Measurements from ENCODE around the gene INSM1. TPM values are rescaled to one million over a fixed set of nuclear protein-coding genes. Genes with fewer than 3 reads are reported as not detected.

The INSM1 gene
- total RNA-seq, 1 experiment from 2014 or later, result not detected

DNA sequence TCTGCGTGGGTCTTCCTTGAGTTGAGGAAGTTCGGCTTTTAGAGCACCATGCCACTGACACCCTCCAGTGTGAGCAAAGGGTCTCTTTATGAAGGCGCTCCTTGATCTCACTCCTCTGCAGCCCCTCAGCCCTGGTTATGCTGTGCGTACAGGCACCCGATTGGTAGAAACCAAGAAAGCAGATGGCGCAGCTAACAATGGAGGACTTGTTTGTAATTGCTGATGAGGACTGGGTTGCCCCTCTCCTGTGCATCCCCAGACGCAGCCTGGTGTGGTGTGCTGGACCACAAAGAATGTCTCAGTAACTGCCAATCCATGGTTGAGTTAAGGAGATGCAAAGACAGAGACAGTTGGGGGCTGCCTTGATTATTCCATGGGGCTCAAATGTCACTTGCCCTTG is 30.2 kb downstream of the INSM1 start:
- no peak for DNase-seq
- Mint-ChIP-seq H3K4me3 (ENCODE audit: unreplicated experiment) (no peak overlapping the region), H3K36me3 (ENCODE audit: insufficient read depth, unreplicated experiment) (no peaks in the 10 kb centered on the region), H3K4me1 (ENCODE audit: low read depth, unreplicated experiment) (peaks cover 7% of the 10 kb centered on the region), H3K27me3 (ENCODE audit: insufficient read depth, unreplicated experiment) (no peaks in the 10 kb centered on the region), H3K27ac (ENCODE audit: unreplicated experiment) (no peak overlapping the region), H3K9me3 (ENCODE audit: unreplicated experiment) (no peaks in the 10 kb centered on the region)
- Histone ChIP-seq H3K9me3 (no peaks in the 10 kb centered on the region), H3K36me3 (ENCODE audit: control insufficient read depth, insufficient read depth, low read length) (no peaks in the 10 kb centered on the region), H3K4me3 (ENCODE audit: low read depth, low read length) (no peak overlapping the region), H3K27me3 (replicated peaks; ENCODE audit: control insufficient read depth, insufficient read depth, low read length) (no peaks in the 10 kb centered on the region), H3K4me1 (0 out of 2 replicates have a peak, but pooled peaks cover 4% of the 10 kb centered on the region)
- POLR2A ChIA-PET, result no interaction called here
- CTCF ChIA-PET, result no interaction called here
- BruUV-seq (replicated peaks), result no TSS peak
- TF ChIP-seq, protein P1, sequence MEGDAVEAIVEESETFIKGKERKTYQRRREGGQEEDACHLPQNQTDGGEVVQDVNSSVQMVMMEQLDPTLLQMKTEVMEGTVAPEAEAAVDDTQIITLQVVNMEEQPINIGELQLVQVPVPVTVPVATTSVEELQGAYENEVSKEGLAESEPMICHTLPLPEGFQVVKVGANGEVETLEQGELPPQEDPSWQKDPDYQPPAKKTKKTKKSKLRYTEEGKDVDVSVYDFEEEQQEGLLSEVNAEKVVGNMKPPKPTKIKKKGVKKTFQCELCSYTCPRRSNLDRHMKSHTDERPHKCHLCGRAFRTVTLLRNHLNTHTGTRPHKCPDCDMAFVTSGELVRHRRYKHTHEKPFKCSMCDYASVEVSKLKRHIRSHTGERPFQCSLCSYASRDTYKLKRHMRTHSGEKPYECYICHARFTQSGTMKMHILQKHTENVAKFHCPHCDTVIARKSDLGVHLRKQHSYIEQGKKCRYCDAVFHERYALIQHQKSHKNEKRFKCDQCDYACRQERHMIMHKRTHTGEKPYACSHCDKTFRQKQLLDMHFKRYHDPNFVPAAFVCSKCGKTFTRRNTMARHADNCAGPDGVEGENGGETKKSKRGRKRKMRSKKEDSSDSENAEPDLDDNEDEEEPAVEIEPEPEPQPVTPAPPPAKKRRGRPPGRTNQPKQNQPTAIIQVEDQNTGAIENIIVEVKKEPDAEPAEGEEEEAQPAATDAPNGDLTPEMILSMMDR (IDR thresholded peaks at IDR 0.05; ENCODE audit: insufficient read depth in 1 of 2, low read depth in 1 of 2, low read length in 1 of 2, severe bottlenecking in 1 of 2, unreplicated experiment in 1 of 2), result no peak
- intact Hi-C loops (cut with micrococcal nuclease; ENCODE audit: unreplicated experiment), result no loop called here

DNA sequence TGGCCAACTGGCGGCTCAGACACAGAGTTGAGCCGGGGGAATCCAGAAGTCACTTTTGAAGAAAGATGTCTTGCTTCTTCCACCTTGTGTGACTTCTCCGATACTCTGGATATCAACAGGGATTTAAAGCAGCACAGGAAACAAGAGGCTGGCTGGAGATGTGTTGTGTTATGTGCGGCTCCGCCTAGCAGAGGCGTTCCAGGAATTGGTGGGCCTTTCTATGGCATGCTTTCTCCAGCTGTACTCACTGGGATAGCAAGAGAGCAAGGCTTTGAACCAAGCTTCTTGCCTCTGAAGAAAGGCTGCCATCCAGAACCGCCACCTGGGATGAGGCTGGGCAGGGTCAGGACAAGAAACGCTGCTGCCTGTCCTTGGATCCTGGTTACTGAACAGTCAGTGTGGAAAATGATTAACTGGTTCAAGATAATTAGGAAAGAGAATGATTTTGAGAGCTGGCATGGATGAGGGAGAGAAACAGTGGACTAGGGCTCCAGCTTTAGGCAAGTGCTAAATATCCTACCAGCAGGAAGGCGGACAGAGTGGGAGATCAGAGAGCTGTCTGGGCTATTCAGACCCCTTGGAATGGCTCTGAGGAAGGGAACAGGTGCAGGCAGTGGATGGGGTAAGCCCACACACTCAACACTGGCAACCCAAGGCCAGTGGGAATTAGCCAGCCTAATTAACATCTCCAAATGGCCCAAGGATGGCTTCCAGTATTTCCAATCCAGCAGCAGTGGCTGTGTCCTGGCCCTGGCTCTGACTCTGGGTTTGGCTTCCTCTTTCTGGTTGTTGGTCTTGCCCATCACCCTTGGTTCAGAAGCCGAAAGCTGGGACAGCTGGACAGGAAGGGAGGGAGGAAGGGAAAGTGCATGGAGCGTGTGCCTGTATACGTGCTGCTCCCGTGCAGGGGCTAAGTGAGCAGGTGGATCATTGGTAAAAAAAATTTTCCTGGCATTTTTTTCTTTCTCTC is 31.9 kb downstream of the INSM1 start:
- BruUV-seq (replicated peaks), result no TSS peak
- no peaks in the 10 kb centered on the region for H3K9me3 Mint-ChIP-seq (ENCODE audit: unreplicated experiment)
- H3K27me3 ChIP-seq (replicated peaks; ENCODE audit: control insufficient read depth, insufficient read depth, low read length), result no peaks in the 10 kb centered on the region
- no peak overlapping the region for H3K4me3 Mint-ChIP-seq (ENCODE audit: unreplicated experiment)
- no peak for DNase-seq
- H3K4me1 Mint-ChIP-seq (ENCODE audit: low read depth, unreplicated experiment), result peaks cover 7% of the 10 kb centered on the region
- H3K4me1 ChIP-seq, result 0 out of 2 replicates have a peak, but pooled peaks cover 4% of the 10 kb centered on the region
- H3K4me3 ChIP-seq (ENCODE audit: low read depth, low read length), result no peak overlapping the region
- TF ChIP-seq, protein P1 (IDR thresholded peaks at IDR 0.05; ENCODE audit: insufficient read depth in 1 of 2, low read depth in 1 of 2, low read length in 1 of 2, severe bottlenecking in 1 of 2, unreplicated experiment in 1 of 2), result no peak
- H3K27ac Mint-ChIP-seq (ENCODE audit: unreplicated experiment), result no peak overlapping the region
- H3K27me3 Mint-ChIP-seq (ENCODE audit: insufficient read depth, unreplicated experiment), result no peaks in the 10 kb centered on the region
- H3K36me3 ChIP-seq (ENCODE audit: control insufficient read depth, insufficient read depth, low read length), result no peaks in the 10 kb centered on the region
- ChIA-PET CTCF (no interaction called here), POLR2A (no interaction called here)
- no peaks in the 10 kb centered on the region for H3K36me3 Mint-ChIP-seq (ENCODE audit: insufficient read depth, unreplicated experiment)
- intact Hi-C loops (cut with micrococcal nuclease; ENCODE audit: unreplicated experiment), result no loop called here
- H3K9me3 ChIP-seq, result no peaks in the 10 kb centered on the region

DNA sequence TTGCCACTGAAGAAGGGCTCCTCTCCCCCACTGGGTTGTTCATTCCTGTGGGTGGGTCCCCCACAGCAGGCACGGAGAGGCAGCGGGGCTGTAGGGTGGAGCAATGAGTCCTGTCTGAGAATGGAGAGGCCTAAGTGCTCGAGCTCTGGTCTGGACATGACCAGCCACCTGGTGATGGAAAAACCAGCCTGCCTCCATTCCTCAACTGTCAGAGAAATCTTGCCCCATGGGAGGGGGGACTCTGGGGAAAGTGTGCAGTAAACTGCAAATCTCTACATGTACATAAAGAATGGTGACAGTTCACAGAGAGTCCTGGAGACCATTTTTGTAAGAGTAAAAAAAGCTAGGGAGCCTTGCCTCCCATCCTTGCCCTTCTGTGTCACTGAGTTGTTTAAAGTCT is 34.1 kb downstream of the INSM1 start:
- H3K4me3 Mint-ChIP-seq (ENCODE audit: unreplicated experiment), result no peak overlapping the region
- no peaks in the 10 kb centered on the region for H3K36me3 Mint-ChIP-seq (ENCODE audit: insufficient read depth, unreplicated experiment)
- DNase-seq, result no peak
- TF ChIP-seq, protein P1 (IDR thresholded peaks at IDR 0.05; ENCODE audit: insufficient read depth in 1 of 2, low read depth in 1 of 2, low read length in 1 of 2, severe bottlenecking in 1 of 2, unreplicated experiment in 1 of 2), result no peak
- intact Hi-C loops (cut with micrococcal nuclease; ENCODE audit: unreplicated experiment), result no loop called here
- Histone ChIP-seq H3K27me3 (replicated peaks; ENCODE audit: control insufficient read depth, insufficient read depth, low read length) (no peaks in the 10 kb centered on the region), H3K9me3 (no peaks in the 10 kb centered on the region), H3K4me3 (ENCODE audit: low read depth, low read length) (no peak overlapping the region), H3K36me3 (ENCODE audit: control insufficient read depth, insufficient read depth, low read length) (no peaks in the 10 kb centered on the region), H3K4me1 (0 out of 2 replicates have a peak, but pooled peaks cover 4% of the 10 kb centered on the region)
- no peaks in the 10 kb centered on the region for H3K27me3 Mint-ChIP-seq (ENCODE audit: insufficient read depth, unreplicated experiment)
- CTCF ChIA-PET, result no interaction called here
- no peaks in the 10 kb centered on the region for H3K9me3 Mint-ChIP-seq (ENCODE audit: unreplicated experiment)
- BruUV-seq (replicated peaks), result no TSS peak
- no peak overlapping the region for H3K27ac Mint-ChIP-seq (ENCODE audit: unreplicated experiment)
- POLR2A ChIA-PET, result no interaction called here
- H3K4me1 Mint-ChIP-seq (ENCODE audit: low read depth, unreplicated experiment), result peaks cover 7% of the 10 kb centered on the region

All from Caco-2 (cell line).